GM18858 (cell line): ENCODE measurements around the gene NXPE3.
"Not testable (repeated sequence)": the region's sequence is repeated elsewhere in the genome, so short reads cannot be mapped to it uniquely, and the experiment has no call there.

Source experiments
- ATAC-seq: cut with Tn5 transposase; IDR thresholded peaks from one replicate; pipeline ENCODE4 v1.9.1; 2021; ENCODE audit not compliant: unreplicated experiment

NXPE3 gene

DNA sequence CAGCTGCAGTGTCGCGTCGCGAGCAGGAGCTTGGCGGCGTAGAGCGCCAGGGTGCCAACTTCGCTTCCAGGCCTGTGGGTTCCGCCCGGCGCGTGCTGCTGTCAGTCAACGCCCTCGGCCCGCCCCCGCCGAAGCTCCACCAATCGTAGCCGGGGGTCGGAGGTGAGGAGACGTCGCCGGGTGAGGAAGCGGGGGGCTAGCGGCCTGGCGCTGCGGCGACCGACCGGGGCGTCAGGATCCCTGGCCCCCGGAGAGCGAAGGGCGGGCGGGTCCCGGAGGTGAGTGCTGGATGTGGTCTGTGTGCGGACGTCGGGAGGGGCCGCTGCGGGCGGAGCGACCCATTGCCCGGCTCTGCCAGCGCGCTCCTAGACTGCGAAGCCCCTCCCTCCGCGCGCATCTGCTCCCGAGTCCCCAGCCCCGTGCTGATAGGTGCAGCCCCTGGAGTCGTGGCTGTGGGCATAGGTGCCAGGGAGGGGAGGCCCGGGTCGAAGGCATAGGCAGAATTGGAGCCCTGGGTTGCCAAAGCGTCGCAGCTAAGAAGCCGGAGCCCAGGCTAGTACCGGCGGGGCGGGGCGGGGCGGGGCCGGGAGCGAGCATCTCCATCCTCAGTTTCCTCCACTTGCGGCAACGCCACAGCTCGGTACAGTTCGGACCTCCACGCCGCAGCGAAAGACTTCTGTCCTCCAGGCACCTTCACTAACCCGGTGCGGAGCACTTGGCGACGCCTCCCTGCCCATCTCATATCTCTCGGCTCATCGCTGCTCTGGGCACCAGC is at the start of gene NXPE3:
Gene NXPE3, plus strand, starts transcription at position 165 of the 775 bp plus-strand sequence. CDS start 6,386 bp downstream, outside the sequence.
- ATAC-seq: peak; percentile 90

- ATAC-seq: no peak
These were observed 49.4 kb upstream of the NXPE3 start for GRCh38 chr3:101729586-101729985.

GRCh38 chr3:101730839-101731238 is 48.2 kb upstream of the NXPE3 start:
- no peak for ATAC-seq

- no peak for ATAC-seq
These were observed 46.8 kb upstream of the NXPE3 start for GRCh38 chr3:101732240-101732641.

- ATAC-seq: no peak
These were observed 43.2 kb upstream of the NXPE3 start for GRCh38 chr3:101735833-101736232.

DNA sequence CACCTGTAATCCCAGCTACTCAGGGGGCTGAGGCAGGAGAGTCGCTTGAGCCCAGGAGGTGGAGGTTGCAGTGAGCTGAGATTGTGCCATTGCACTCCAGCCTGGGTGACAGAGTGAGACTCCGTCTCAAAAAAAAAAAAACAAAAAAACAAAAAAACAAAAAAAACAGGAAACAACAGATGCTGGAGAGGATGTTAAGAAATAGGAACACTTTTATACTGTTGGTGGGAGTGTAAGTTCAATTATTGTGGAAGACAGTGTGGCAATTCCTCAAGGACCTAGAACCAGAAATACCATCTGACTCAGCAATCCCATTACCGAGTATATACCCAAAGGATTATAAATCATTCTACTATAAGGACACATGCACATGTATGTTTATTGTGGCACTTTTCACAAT is 37.1 kb upstream of the NXPE3 start:
- ATAC-seq: not testable (repeated sequence)

DNA sequence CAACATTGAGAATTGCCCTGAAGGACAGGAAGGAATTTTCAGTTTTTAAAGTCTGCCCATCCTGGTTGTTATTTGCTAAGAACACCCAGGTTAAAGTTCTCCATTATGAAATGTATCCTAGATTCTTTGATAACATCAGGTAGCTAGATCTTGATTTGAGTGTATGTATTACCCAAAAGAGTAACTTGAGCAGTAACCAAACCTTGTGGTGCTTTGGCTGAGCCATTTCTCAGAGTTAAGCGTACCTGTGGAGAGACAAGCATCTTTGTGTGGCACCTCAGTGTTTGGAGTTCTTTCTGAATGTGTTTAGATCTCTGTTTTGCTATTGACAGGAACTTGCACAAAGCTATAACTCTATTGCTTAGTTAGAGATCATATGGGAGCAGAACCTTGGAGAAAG is 34.2 kb upstream of the NXPE3 start:
- ATAC-seq: no peak

GRCh38 chr3:101745934-101746333 is 33.1 kb upstream of the NXPE3 start:
- ATAC-seq: not testable (repeated sequence)

DNA sequence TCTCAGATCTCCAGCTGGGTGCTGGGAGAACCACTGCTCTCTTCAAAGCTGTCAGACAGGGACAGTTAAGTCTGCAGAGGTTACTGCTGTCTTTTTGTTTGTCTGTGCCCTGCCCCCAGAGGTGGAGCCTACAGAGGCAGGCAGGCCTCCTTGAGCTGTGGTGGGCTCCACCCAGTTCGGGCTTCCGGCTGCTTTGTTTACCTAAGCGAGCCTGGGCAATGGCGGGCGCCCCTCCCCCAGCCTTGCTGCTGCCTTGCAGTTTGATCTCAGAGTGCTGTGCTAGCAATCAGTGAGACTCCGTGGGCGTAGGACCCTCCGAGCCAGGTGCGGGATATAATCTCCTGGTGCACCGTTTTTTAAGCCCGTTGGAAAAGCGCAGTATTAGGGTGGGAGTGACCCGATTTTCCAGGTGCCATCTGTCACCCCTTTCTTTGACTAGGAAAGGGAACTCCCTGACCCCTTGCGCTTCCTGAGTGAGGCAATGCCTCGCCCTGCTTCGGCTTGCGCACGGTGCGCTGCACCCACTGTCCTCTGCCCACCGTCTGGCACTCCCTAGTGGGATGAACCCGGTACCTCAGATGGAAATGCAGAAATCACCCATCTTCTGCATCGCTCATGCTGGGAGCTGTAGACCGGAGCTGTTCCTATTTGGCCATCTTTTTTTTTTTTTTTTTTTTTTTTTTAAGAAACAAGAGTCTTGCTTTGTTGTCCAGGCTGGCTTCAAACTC is 25.5 kb upstream of the NXPE3 start:
- not testable (repeated sequence) for ATAC-seq

- no peak for ATAC-seq
These were observed 20.8 kb upstream of the NXPE3 start for GRCh38 chr3:101758224-101758623.

GRCh38 chr3:101762041-101762646 is 16.9 kb upstream of the NXPE3 start:
- ATAC-seq: no peak

GRCh38 chr3:101777745-101778281 is 1.2 kb upstream of the NXPE3 start:
- ATAC-seq: not testable (repeated sequence)

GRCh38 chr3:101778385-101779046 is 495 bp upstream of the NXPE3 start:
- ATAC-seq: no peak

DNA sequence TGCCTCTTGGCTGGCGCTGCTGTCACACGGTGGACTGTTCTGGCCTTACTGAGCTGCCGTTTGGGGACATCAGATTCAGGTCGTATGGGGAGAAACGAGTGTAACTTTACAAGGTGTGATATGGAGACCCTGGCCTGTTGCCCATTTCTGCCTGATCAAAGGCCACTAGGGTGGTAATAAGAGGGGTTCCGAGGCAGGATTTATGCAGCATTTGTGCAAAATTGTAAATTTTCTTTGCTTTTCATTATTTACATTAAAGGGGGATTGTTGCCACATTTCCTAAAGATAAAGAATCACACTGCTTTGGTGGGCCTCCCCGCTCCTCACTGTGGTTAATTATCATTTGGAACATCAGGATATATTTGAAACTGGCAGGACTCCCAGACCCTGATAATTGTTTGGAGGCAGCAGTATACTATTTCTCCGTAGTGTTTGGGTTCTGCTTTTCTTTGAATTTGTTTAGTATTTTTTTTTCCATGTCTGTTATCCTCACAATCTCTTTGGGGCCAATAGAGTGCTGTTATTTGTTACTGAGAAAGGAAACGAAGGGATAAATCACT is 891 bp downstream of the NXPE3 start:
- ATAC-seq: peak; percentile 29

GRCh38 chr3:101780661-101781060 is 1.6 kb downstream of the NXPE3 start:
- no peak for ATAC-seq

DNA sequence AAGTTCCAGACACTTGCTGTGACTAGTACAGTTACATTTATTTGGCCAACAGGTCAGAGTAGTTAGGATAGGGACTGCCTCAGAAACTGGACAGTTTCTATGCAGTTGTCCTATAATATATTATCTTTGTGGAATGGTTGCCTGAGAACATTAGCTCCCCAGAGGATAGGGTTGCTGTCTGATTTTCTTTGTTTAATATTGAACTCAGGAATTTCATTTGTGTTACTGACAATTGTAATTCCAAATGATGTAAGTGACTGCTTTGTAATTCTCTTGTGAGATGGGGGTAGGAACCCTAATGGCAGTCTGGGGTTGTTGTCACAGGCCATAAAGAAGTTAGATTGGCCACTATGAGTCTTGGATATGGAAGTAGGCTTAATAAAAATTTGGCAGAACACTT is 2.2 kb downstream of the NXPE3 start:
- ATAC-seq: no peak

GRCh38 chr3:101784855-101785613 is 6.0 kb downstream of the NXPE3 start:
- ATAC-seq: no peak

DNA sequence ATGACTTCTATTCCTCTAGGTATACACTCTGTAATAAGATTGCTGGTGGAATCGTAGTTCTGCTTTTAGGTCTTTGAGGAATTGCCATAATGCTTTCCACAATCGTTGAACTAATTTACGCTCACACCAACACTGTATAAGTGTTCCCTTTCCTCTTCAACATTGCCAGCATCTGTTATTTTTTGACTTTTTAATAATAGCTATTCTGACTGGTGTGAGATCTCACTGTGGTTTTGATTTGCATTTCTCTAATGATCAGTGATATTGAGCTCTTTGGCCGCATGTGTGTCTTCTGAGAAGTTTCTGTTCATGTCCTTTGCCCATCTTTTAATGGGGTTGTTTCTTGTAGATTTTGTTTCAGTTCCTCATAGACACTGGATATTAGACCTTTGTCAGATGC is 12.8 kb downstream of the NXPE3 start:
- ATAC-seq: peak; percentile 99

DNA sequence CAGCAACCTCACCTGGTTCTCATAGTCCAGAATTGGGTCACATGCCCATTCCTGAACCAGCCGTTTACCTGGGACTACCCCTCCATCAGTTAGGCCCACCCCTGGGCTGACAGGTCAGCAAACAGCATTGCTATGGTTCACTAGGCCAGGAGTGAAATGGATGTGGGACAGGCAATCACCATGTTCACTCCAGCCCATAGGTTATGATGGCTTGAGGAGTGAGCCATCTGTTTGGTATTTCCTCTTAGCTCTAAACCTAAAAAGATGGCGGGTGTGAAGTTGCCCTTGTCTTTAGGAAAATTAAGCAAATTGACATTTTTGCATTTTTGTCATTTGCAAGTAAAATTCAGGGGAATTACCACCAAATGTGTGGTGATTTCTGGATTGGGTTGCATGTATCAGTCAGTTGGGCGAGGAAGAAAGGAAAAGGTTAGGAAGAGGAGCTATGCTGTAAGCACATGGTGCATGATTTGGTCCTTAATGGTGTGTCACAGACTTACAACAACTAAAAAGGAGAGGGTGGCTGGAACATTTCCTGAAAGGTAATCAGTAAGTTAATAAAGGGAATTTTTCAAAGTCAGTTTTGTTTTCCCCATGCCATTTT is 17.2 kb downstream of the NXPE3 start:
- ATAC-seq: no peak

GRCh38 chr3:101801174-101801573 is 22.2 kb downstream of the NXPE3 start:
- ATAC-seq: no peak
